ENCODE data around the gene JPT2.

The JPT2 gene, protein sequence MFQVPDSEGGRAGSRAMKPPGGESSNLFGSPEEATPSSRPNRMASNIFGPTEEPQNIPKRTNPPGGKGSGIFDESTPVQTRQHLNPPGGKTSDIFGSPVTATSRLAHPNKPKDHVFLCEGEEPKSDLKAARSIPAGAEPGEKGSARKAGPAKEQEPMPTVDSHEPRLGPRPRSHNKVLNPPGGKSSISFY

GRCh38 chr16:1677942-1678499 lies at the start of gene JPT2:
Gene JPT2, plus strand, starts transcription at chr16:1678279. Its CDS starts 34 bp downstream, at chr16:1678313.
- peak; percentile 96 for DNase-seq

- DNase-seq: no peak
Measured at GRCh38 chr16:1630450-1631213, 47.4 kb upstream of the JPT2 start.

GRCh38 chr16:1631230-1631629 lies 46.8 kb upstream of the JPT2 start:
- DNase-seq: no peak

GRCh38 chr16:1631931-1632637 lies 46.0 kb upstream of the JPT2 start:
- DNase-seq: no peak

- no peak for DNase-seq
Measured at GRCh38 chr16:1632638-1632970, 45.5 kb upstream of the JPT2 start.

DNA sequence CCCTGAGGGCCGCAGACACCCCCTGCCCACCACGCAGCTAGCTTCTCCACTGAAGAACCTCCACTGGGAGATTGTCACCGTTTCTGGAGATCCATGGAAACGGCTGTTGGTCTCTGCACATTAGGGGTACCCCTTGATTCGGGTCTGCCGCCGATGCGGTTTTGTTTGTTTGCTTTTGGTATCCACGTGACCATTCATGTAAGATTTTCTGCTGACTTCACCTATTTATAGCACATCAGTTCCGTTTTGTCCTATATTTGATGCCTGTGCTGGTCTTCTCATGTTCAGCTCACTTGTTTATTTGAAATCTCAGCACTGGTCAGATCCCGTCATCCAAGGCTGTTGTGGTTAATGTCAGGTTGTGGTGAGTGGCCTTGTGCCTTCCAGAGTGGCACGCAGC lies 44.8 kb upstream of the JPT2 start:
- no peak for DNase-seq

- no peak for DNase-seq
Measured at GRCh38 chr16:1634541-1634940, 43.5 kb upstream of the JPT2 start.

DNA sequence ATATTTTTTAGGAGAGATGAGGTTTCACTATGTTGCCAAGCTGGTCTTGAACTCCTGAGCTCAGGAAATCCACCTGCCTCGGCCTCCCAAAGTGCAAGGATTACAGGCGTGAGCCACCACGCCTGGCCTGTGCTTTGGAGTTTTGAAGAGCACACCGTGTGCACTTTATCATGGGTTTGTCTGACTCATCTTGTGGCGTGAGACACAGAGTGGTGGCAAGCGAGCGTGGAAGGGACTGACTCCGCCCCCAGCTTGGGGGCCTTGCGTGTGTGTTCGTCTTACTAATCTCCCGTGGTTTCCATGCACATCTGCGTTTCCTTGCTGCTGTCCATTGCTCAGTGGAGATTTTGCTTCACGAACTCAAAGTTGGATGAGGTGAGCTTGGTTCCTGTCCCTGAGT lies 43.0 kb upstream of the JPT2 start:
- DNase-seq: no peak

DNA sequence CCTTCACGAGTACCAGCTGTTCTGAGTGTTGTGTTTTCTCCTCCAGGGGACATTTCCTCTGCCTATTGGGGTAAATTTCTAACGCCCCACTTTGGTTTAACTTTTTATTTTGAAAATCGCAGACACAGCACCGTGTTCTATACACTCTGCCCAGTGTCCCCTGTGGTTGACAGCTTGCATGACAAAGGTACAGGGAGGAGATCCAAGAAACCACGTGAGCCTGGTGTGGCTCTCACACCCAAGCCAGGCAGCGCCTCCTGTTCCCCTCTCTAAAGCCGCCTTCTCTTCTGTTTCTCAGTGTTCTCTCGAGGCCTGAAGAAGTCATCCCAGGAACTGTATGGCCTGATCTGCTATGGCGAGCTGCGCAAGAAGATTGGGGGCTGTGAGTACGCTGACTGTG lies 40.6 kb upstream of the JPT2 start:
- DNase-seq: no peak

DNA sequence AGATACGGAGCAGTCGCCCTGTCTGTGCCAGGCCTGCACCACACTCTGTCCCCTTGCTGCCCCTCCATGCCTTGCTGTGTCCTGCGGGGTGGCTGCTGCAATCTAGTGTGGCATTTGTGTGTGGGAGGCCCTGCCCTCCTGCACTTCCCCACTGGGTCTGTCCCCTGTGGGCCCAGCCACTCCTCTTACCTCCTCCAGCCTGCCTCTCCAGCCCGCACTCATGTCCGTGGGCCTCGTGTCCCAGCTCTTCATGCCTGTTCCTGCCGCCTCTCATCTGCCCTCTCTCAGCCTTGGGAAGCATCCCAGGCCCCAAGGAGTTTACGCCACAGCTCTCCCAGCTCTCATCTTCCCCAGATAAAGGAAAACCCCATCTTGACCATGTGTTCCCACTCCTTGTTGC lies 39.3 kb upstream of the JPT2 start:
- no peak for DNase-seq

- DNase-seq: no peak
Measured at GRCh38 chr16:1639282-1639681, 38.8 kb upstream of the JPT2 start.

DNA sequence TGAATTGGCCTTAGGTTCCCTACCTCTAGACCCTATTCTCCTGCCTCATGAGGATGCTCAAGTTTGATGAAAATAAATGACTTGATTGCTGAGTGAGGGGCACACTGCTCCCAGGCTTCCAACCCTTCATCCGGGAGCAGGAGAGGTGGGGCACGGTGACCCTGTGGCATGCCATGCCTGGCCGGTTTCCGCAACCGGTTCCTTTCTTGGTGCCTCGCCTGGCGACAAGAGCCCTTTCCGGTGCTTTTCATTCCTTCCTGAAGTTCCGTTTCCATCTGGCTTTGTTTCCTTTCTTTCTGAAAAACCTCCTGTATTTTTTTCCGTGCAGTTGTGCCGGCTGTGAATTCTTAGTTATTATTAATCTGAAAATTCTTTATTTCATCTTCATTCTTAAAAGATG lies 38.2 kb upstream of the JPT2 start:
- no peak for DNase-seq

DNA sequence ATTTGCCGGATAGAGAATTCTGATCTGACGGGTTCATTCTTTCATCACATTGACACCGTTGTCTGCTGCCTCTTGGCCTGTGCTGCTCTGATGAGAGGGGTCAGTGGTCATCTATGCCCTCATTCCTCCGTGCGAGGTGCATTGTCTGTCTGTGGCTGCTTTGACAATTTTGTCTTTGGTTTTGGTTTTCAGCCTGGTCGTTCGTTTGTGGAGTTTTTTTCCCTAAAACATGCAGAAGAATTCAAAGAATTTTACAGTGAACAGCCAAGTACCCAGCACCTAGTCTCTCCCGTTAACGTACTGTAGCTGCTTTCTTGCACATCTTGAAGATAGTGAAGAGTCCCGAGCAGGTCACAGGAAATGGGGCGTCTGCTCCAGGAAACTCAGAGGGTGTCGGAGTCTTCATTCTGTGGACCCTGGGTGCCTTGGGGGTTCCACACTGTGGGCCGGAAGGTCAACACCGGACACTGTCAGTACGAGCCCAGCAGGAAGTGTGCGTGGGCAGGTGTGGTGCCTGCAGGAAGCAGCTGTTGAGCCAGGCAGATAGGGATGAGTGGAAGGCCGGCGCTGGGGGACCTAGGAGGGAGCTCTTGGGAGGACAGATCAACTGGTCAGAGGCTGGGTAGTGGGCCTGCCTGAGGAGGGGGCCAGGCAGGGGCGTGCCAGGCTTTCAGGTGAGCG lies 37.7 kb upstream of the JPT2 start:
- no peak for DNase-seq

DNA sequence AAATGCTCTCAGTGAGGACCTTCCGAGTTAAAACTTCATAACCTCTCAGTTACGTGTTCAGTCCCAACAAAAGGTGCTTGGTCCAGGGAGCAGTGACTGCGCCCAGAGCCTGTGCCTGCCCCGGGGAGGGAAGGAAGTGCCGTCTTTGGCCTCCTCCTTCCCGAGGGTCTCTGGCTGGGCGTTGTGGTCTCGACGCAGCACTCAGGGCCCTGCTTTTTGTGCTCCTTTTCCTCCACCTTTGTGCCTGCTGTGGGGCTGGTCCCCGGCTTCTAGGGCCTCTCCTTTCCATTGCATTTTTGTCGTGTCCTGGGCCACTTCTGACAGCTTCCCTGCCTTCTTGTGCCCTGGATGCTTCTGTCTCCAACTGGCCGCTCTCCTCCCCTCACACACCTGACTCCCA lies 36.8 kb upstream of the JPT2 start:
- no peak for DNase-seq

- no peak for DNase-seq
Measured at GRCh38 chr16:1642148-1642547, 35.9 kb upstream of the JPT2 start.

DNA sequence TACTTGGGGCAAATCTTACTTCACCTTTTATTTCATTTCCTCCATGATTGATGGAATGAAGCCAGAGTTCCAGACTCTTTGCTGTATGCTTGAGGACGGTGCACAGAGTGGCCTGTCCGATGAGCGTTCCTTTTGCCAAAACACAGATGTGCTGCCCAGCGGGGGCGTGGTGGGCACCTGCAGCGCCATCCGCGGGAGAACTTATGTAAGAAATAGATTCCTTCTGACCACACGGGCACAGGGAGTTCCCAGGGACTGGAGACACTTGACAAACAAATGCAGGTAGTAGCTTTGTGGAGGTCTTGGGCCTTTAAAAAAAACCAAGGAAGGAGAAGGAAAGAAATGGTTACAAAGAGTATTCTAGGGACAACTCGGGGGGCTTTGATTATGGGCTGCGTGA lies 35.3 kb upstream of the JPT2 start:
- no peak for DNase-seq

DNA sequence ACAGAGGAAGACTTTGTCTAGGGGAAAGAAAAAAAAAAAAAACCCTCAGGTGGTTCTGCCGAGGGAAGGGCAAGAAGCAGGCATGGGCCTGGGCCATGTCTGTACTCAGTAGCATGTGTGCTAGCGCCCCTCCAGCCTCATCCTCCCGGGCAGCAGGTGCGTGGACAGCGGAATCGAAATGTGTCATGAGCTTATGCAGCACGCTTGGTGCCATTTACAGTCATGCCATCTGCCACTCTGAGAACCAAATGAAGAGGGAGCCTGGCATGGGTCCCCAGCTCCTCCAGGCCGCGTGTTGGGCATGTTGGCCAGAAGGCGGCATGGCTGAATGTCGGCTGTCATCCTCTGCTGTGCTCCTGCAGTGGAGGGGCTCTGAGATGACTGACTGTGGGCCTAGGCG lies 34.6 kb upstream of the JPT2 start:
- DNase-seq: no peak

- peak; percentile 36 for DNase-seq
Measured at GRCh38 chr16:1645914-1646525, 32.1 kb upstream of the JPT2 start.

GRCh38 chr16:1647856-1648255 lies 30.2 kb upstream of the JPT2 start:
- no peak for DNase-seq

DNA sequence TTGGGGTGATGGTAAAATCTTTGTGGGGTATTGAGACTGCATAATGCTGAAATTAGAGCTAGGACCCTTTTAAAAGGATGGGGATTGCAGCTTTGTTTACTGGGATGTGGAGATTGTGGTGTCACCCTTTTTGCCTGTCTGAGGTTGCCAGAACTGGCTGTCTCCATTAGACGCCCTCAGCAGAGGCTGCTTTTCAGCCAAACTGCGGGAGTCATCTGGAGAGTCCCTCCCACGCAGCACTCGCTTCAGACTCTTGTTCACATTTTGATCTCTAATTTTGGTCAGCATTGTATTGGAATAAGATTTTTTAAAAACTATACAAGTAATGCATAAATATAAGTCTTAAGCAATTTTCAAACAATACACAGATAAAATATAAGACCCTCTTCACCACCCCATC lies 27.9 kb upstream of the JPT2 start:
- DNase-seq: no peak

DNA sequence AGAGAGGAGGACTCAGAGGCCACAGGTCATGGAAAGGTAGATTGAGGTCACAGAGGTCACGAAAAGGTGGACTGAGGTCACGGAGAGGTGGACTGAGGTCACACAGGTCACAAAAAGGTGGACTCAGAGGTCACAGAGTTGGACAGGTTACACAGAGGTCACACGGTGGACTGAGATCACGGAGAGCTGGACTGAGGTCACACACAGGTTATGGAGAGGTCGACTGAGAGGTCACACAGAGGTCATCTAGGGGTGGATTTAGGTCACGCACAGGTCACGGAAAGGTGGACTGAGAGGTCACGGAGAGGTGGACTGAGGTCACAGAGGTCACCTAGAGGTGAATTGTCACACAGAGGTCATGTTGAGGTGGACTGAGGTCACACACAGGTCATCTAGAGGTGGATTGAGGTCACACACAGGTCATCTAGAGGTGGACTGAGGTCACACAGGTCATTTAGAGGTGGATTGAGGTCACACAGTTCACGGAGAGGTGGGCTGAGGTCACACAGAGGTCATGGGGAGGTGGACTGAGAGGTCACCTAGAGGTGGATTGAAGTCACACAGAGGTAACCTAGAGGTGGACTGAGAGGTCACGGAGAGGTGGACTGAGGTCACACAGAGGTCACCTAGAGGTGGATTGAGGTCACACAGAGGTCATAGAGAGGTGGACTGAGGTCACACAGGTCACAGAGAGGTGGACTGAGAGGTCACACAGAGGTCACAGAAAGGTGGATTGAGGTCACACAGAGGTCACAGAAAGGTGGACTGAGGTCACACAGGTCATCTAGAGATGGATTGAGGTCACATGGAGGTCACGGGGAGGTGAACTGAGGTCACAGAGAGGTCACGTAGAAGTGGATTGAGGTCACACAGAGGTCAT lies 26.7 kb upstream of the JPT2 start:
- no peak for DNase-seq

DNA sequence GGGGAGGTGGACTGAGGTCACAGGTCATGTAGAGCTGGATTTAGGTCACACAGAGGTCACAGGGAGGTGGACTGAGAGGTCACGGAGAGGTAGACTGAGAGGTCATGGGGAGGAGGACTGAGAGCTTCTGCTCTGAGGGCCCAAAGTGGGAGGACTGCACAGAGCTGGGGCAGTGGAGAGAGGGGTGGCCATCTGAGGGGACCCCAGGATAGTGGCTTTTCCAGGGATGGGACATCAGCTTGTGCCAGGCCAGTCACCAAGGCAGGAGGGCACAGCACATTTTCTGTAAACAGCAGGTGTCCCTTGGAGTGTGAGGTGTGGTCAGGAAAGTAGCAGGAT lies 26.1 kb upstream of the JPT2 start:
- no peak for DNase-seq

All from activated gamma-delta T cell treated with Interleukin-2 at 50 U/mL for 16 hours (primary cell).